CD14-positive monocyte (primary cell): ENCODE data around the gene TANC1. TPM values are rescaled to one million over a fixed set of nuclear protein-coding genes. Genes with fewer than 3 reads are reported as not detected.

Experiments used
- DNase-seq, 3 donors: peaks; one replicate each; pipeline ENCODE4 v3.0.0-alpha.2; 2011 to 2022
- H2AFZ ChIP-seq: 2 replicates; pipeline ENCODE4 v1.6.0; 2012; ENCODE audit warnings: mild to moderate bottlenecking, low read depth, low read length, inconsistent platforms; ENCODE audit not compliant: insufficient read depth, poor library complexity, severe bottlenecking
- H3K27ac ChIP-seq, 2 donors: 1 replicate in 1 of 2; 2 replicates in 1 of 2; pipeline ENCODE4 v1.5.1; 2012 to 2013; ENCODE audit warnings: low read length in 2 of 2, control low read depth in 1 of 2, inconsistent platforms in 1 of 2, low read depth in 1 of 2, mild to moderate bottlenecking in 1 of 2
- H3K27me3 ChIP-seq, 2 donors: one replicate each; pipeline versions ENCODE4 v1.6.0 to v1.6.1; 2011 to 2013; ENCODE audit warnings: low read length in 2 of 2; ENCODE audit not compliant: control insufficient read depth in 2 of 2, insufficient read depth in 2 of 2
- H3K36me3 ChIP-seq, 2 donors: replicated peaks in 1 of 2; 1 replicate in 1 of 2; 2 replicates in 1 of 2; pipeline versions ENCODE4 v1.5.1 to v1.6.1; 2012 to 2013; ENCODE audit warnings: low read length in 2 of 2, control low read depth in 1 of 2, inconsistent platforms in 1 of 2, mild to moderate bottlenecking in 1 of 2; ENCODE audit not compliant: insufficient read depth in 2 of 2, control insufficient read depth in 1 of 2
- H3K4me1 ChIP-seq, 2 donors: 1 replicate in 1 of 2; 2 replicates in 1 of 2; pipeline versions ENCODE4 v1.5.1 to v1.6.1; 2012 to 2013; ENCODE audit warnings: low read length in 2 of 2, control low read depth in 1 of 2, inconsistent platforms in 1 of 2, mild to moderate bottlenecking in 1 of 2, moderate library complexity in 1 of 2; ENCODE audit not compliant: insufficient read depth in 2 of 2, control insufficient read depth in 1 of 2
- H3K4me2 ChIP-seq: replicated peaks from 2 replicates; pipeline ENCODE3; 2012; ENCODE audit warnings: low read length, moderate library complexity, mild to moderate bottlenecking; ENCODE audit not compliant: poor library complexity, severe bottlenecking; ENCODE audit errors: extremely low read depth
- H3K4me3 ChIP-seq, 3 experiments: fragments of 200-600 bp in 1 of 3; sonication (generic) in 1 of 3; replicated peaks in 1 of 3; 1 replicate in 2 of 3; 2 replicates in 1 of 3; pipeline ENCODE4 v1.5.1; 2011 to 2013; ENCODE audit warnings: low read length in 3 of 3, mild to moderate bottlenecking in 3 of 3, control low read depth in 2 of 3, low read depth in 2 of 3, inconsistent platforms in 1 of 3, moderate library complexity in 1 of 3
- H3K79me2 ChIP-seq: 2 replicates; pipeline ENCODE4 v1.6.0; 2012; ENCODE audit warnings: mild to moderate bottlenecking, control low read depth, inconsistent platforms, low read length, moderate library complexity; ENCODE audit not compliant: insufficient read depth
- H3K9ac ChIP-seq: 2 replicates; pipeline ENCODE4 v1.6.0; 2017; ENCODE audit warnings: low read length, mild to moderate bottlenecking; ENCODE audit not compliant: insufficient read depth, poor library complexity, severe bottlenecking
- H3K9me3 ChIP-seq, 2 donors: replicated peaks in 1 of 2; 1 replicate in 1 of 2; 2 replicates in 1 of 2; pipeline versions ENCODE4 v1.5.1 to v1.6.1; 2012 to 2013; ENCODE audit warnings: low read length in 2 of 2, control low read depth in 1 of 2; ENCODE audit not compliant: control insufficient read depth in 1 of 2, insufficient read depth in 1 of 2
- H4K20me1 ChIP-seq: 2 replicates; pipeline ENCODE4 v1.6.0; 2012; ENCODE audit warnings: mild to moderate bottlenecking, low read length, control low read depth, moderate library complexity; ENCODE audit not compliant: insufficient read depth
- H3K27ac Mint-ChIP-seq, 7 donors: one replicate each; pipeline ENCODE4 v1.8.0; 2020; ENCODE audit warnings: mild to moderate bottlenecking in 7 of 7, mixed read lengths in 7 of 7, moderate library complexity in 6 of 7, inconsistent platforms in 2 of 7
- H3K27me3 Mint-ChIP-seq, 3 donors: one replicate each; pipeline ENCODE4 v1.8.0; 2021 to 2022; ENCODE audit warnings: low read depth in 3 of 3, mild to moderate bottlenecking in 3 of 3, mixed read lengths in 3 of 3, moderate library complexity in 3 of 3, inconsistent platforms in 1 of 3
- H3K36me3 Mint-ChIP-seq, 2 donors: one replicate each; pipeline ENCODE4 v1.8.0; 2020; ENCODE audit warnings: mixed read lengths in 2 of 2, inconsistent platforms in 1 of 2, mild to moderate bottlenecking in 1 of 2
- H3K4me1 Mint-ChIP-seq: one replicate; pipeline ENCODE4 v1.8.0; 2020; ENCODE audit warnings: mild to moderate bottlenecking, mixed read lengths
- H3K4me3 Mint-ChIP-seq, 2 donors: one replicate each; pipeline ENCODE4 v1.8.0; 2020; ENCODE audit warnings: mild to moderate bottlenecking in 2 of 2, mixed read lengths in 2 of 2, moderate library complexity in 1 of 2
- H3K9me3 Mint-ChIP-seq, 7 donors: one replicate each; pipeline ENCODE4 v1.8.0; 2020 to 2022; ENCODE audit warnings: mixed read lengths in 7 of 7, mild to moderate bottlenecking in 6 of 7, moderate library complexity in 6 of 7, inconsistent platforms in 2 of 7
- WGBS: methylation state at CpG from one replicate; pipeline ENCODE4 v1.1.5; 2013; ENCODE audit warnings: missing lambda C conversion rate; ENCODE audit not compliant: insufficient coverage; 5-methylcytosine and 5-hydroxymethylcytosine counted together
- intact Hi-C, 2 donors: fragments of 100-400 bp; cut with micrococcal nuclease; formaldehyde crosslinking; loops; one replicate each; pipeline versions ENCODE4 v1.15.0 to v1.15.1; 2023
- polyA plus RNA-seq, 3 donors: library from polyadenylated mRNA; depleted of rRNA in 1 of 3; unstranded in 2 of 3; stranded (reverse) in 1 of 3; fragments of 300-500 nt in 2 of 3; fragments of >200 nt in 1 of 3; fragmentation: Illumina TruSeq in 2 of 3; gene quantifications; 1 replicate in 2 of 3; 2 replicates in 1 of 3; pipeline ENCODE4 v1.2.3, GENCODE V29; 2012 to 2021
- TF ChIP-seq, protein P1 (sequence below): fragments of 200-600 bp; IDR thresholded peaks from one replicate; pipeline ENCODE4 v1.8.0; 2022; ENCODE audit warnings: antibody characterized with exemption, mild to moderate bottlenecking

Gene TANC1
- polyA plus RNA-seq, 3 donors = 0.04 TPM; not detected in 2

DNA sequence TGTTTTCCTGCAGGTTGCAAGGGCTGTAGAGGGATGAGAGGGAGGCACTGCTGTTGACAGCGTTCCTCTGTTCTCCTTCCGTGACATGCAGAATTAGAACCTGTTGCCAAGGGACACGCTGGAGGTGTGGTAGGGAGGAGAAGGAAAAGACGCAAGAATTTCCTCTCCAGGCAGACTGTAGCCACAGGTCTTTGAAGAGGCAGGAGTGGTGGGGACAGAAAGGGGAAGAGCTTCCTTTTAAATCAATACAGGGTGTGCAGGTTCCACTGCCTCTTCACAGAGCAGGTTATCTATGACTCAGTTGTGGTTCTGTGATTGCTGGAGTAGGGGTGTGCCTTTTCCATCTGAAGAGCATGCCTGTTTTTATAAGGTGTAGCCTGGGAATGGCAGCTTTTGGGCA lies 185.0 kb downstream of the TANC1 start:
- Histone ChIP-seq H3K79me2 (no peaks in the 10 kb centered on the region), H3K4me1 (peaks cover 0 to 8% of the 10 kb centered on the region in 2 donors), H4K20me1 (no peaks in the 10 kb centered on the region), H3K4me2 (no peak overlapping the region), H3K9me3 (no peaks in the 10 kb centered on the region), H3K27ac (no peak overlapping the region), H2AFZ (no peak overlapping the region), H3K36me3 (no peaks in the 10 kb centered on the region), H3K4me3 (no peak overlapping the region), H3K9ac (no peak overlapping the region), H3K27me3 (no peaks in the 10 kb centered on the region)
- no peaks in the 10 kb centered on the region for H3K27me3 Mint-ChIP-seq
- DNase-seq = no peak
- peaks cover 7% of the 10 kb centered on the region for H3K4me1 Mint-ChIP-seq
- H3K4me3 Mint-ChIP-seq = no peak overlapping the region
- intact Hi-C loops = no loop called here
- peak overlapping the region in 1 of 7 donors; percentile 15 for H3K27ac Mint-ChIP-seq
- TF ChIP-seq, protein P1, sequence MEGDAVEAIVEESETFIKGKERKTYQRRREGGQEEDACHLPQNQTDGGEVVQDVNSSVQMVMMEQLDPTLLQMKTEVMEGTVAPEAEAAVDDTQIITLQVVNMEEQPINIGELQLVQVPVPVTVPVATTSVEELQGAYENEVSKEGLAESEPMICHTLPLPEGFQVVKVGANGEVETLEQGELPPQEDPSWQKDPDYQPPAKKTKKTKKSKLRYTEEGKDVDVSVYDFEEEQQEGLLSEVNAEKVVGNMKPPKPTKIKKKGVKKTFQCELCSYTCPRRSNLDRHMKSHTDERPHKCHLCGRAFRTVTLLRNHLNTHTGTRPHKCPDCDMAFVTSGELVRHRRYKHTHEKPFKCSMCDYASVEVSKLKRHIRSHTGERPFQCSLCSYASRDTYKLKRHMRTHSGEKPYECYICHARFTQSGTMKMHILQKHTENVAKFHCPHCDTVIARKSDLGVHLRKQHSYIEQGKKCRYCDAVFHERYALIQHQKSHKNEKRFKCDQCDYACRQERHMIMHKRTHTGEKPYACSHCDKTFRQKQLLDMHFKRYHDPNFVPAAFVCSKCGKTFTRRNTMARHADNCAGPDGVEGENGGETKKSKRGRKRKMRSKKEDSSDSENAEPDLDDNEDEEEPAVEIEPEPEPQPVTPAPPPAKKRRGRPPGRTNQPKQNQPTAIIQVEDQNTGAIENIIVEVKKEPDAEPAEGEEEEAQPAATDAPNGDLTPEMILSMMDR = no peak
- H3K36me3 Mint-ChIP-seq = no peaks in the 10 kb centered on the region
- H3K9me3 Mint-ChIP-seq = no peaks in the 10 kb centered on the region
- 36% methylated on average over 3 of the region's 4 CpGs for WGBS

DNA sequence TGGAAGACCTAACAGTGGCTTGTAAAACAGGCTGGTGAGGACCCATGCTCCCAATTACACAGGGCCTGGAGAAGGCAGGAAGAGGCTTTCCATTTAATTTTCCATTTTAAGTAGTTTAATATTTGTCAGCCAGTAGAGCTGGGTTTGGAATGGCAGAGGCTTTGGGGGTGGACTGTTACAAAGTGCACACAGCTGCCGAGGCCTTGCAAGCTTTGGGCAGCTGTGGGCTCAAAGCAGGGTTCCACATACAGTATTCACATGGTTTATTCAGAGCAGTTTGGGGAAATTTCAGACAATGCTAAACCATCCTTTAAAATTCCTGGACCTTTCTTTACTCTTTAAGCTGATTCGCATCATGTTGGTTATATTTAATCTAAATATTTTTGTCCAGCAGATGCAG lies 185.5 kb downstream of the TANC1 start:
- Histone ChIP-seq H4K20me1 (no peaks in the 10 kb centered on the region), H3K9me3 (no peaks in the 10 kb centered on the region), H3K79me2 (no peaks in the 10 kb centered on the region), H3K4me3 (no peak overlapping the region), H3K36me3 (no peaks in the 10 kb centered on the region), H3K27me3 (no peaks in the 10 kb centered on the region), H3K4me1 (peaks cover 0 to 8% of the 10 kb centered on the region in 2 donors), H3K4me2 (no peak overlapping the region), H3K9ac (no peak overlapping the region), H2AFZ (no peak overlapping the region), H3K27ac (no peak overlapping the region)
- no peaks in the 10 kb centered on the region for H3K9me3 Mint-ChIP-seq
- 60% methylated on average over 1 of the region's 2 CpGs for WGBS
- DNase-seq = no peak
- H3K4me3 Mint-ChIP-seq = no peak overlapping the region
- no peaks in the 10 kb centered on the region for H3K36me3 Mint-ChIP-seq
- intact Hi-C loops = no loop called here
- H3K27me3 Mint-ChIP-seq = no peaks in the 10 kb centered on the region
- TF ChIP-seq, protein P1 = no peak
- H3K27ac Mint-ChIP-seq = no peak overlapping the region
- peaks cover 7% of the 10 kb centered on the region for H3K4me1 Mint-ChIP-seq
